ENCODE results near the gene TIGD1.

Gene TIGD1

GRCh38 chr2:232501794-232502390, 48.5 kb downstream of the TIGD1 start:
- no peak for TF ChIP-seq CTCF (IDR thresholded peaks at IDR 0.05; ENCODE audit: poor library complexity, severe bottlenecking)
- Histone ChIP-seq H3K36me3 (ENCODE audit: low read depth) (no peaks in the 10 kb centered on the region), H3K27ac (ENCODE audit: poor library complexity, severe bottlenecking) (no peak overlapping the region), H3K9me3 (ENCODE audit: severe bottlenecking) (no peaks in the 10 kb centered on the region), H3K27me3 (ENCODE audit: insufficient read depth, poor library complexity, severe bottlenecking) (peaks cover 34% of the 10 kb centered on the region), H3K4me3 (ENCODE audit: severe bottlenecking) (no peak overlapping the region), H3K4me1 (ENCODE audit: insufficient read depth, poor library complexity, severe bottlenecking) (no peaks in the 10 kb centered on the region)
- DNase-seq (ENCODE audit: low spot score), result no peak
- ATAC-seq (ENCODE audit: low read depth), result no peak

- DNase-seq (ENCODE audit: low spot score), result no peak
- Histone ChIP-seq H3K27me3 (ENCODE audit: insufficient read depth, poor library complexity, severe bottlenecking) (peaks cover 34% of the 10 kb centered on the region), H3K27ac (ENCODE audit: poor library complexity, severe bottlenecking) (no peak overlapping the region), H3K36me3 (ENCODE audit: low read depth) (no peaks in the 10 kb centered on the region), H3K4me1 (ENCODE audit: insufficient read depth, poor library complexity, severe bottlenecking) (no peaks in the 10 kb centered on the region), H3K4me3 (ENCODE audit: severe bottlenecking) (no peak overlapping the region), H3K9me3 (ENCODE audit: severe bottlenecking) (no peaks in the 10 kb centered on the region)
- no peak for TF ChIP-seq CTCF (IDR thresholded peaks at IDR 0.05; ENCODE audit: poor library complexity, severe bottlenecking)
- no peak for ATAC-seq (ENCODE audit: low read depth)
Observed at GRCh38 chr2:232501331-232501771, 49.0 kb downstream of the TIGD1 start.

- TF ChIP-seq CTCF (IDR thresholded peaks at IDR 0.05; ENCODE audit: poor library complexity, severe bottlenecking), result no peak
- no peaks in the 10 kb centered on the region for H3K36me3 ChIP-seq (ENCODE audit: low read depth)
- no peaks in the 10 kb centered on the region for H3K4me1 ChIP-seq (ENCODE audit: insufficient read depth, poor library complexity, severe bottlenecking)
- ATAC-seq (ENCODE audit: low read depth) (no peak), DNase-seq (ENCODE audit: low spot score) (no peak)
- H3K9me3 ChIP-seq (ENCODE audit: severe bottlenecking), result no peaks in the 10 kb centered on the region
- peaks cover 9% of the 10 kb centered on the region for H3K27me3 ChIP-seq (ENCODE audit: insufficient read depth, poor library complexity, severe bottlenecking)
- no peak overlapping the region for H3K27ac ChIP-seq (ENCODE audit: poor library complexity, severe bottlenecking)
- no peak overlapping the region for H3K4me3 ChIP-seq (ENCODE audit: severe bottlenecking)
Observed at GRCh38 chr2:232498452-232498851, 51.9 kb downstream of the TIGD1 start.
